HepG2 (cell line): Measurements from ENCODE around the gene CACHD1. TPM values are rescaled to one million over a fixed set of nuclear protein-coding genes. Genes with fewer than 3 reads are reported as not detected.
A peak's percentile ranks its signal among the peaks of the same experiment; 100 is the strongest.

Source experiments
- ATAC-seq: fragments of 200-7000 bp; cut with Tn5 transposase; 3 replicates; pipeline ENCODE4 v1.9.1; 2020; ENCODE audit warnings: mild to moderate bottlenecking, moderate library complexity
- BruUV-seq: library from RNA; stranded (reverse); fragments of 400-500 nt; replicated peaks from 2 replicates; lab custom pipeline; 2021; lab: Mats Ljungman, UMichigan
- CTCF ChIA-PET: fragments of 300-600 bp; formaldehyde crosslinking; extraction: SDS; loops from one replicate; lab custom pipeline; 2021; ENCODE audit warnings: low total read pairs, inconsistent platforms, low intra/inter-chr PET ratio; lab: Yijun Ruan, JAX
- POLR2A ChIA-PET: fragments of 350-600 bp; sonication (Branson Sonifier 250); formaldehyde crosslinking; loops from one replicate; lab custom pipeline; 2020; ENCODE audit warnings: antibody characterized with exemption, inconsistent platforms; lab: Yijun Ruan, JAX
- DNase-seq: peaks from one replicate; pipeline ENCODE4 v3.0.0-alpha.2; 2015; ENCODE audit warnings: low spot score
- FAIRE-seq: peaks from 3 replicates; lab custom pipeline; 2011; peaks lifted over from hg19 to GRCh38; lab: Jason Lieb, UNC
- H2AFZ ChIP-seq: one replicate; pipeline ENCODE4 v1.6.1; 2011; ENCODE audit warnings: low read length, inconsistent platforms
- H3K27ac ChIP-seq: fragments of 300-600 bp; 3 replicates; pipeline ENCODE4 v1.8.0; 2011; ENCODE audit warnings: mixed run types, mild to moderate bottlenecking, mixed read lengths, low read length, inconsistent platforms; ENCODE audit not compliant: insufficient read depth; ENCODE audit errors: extremely low read length
- H3K27me3 ChIP-seq, 2 experiments: fragments of 200-600 bp in 1 of 2; 2 replicates in 1 of 2; 3 replicates in 1 of 2; pipeline versions ENCODE4 v1.6.0 to v1.8.0; 2011; ENCODE audit warnings: low read length in 2 of 2, mild to moderate bottlenecking in 2 of 2, moderate library complexity in 2 of 2, inconsistent platforms in 1 of 2; ENCODE audit not compliant: insufficient read depth in 2 of 2, control insufficient read depth in 1 of 2
- H3K36me3 ChIP-seq, 2 experiments: fragments of 200-600 bp in 1 of 2; replicated peaks in 1 of 2; 2 replicates in 1 of 2; 3 replicates in 1 of 2; pipeline versions ENCODE4 v1.5.1 to v1.8.0; 2011; ENCODE audit warnings: low read length in 2 of 2, inconsistent platforms in 1 of 2; ENCODE audit not compliant: insufficient read depth in 2 of 2, control insufficient read depth in 1 of 2
- H3K4me1 ChIP-seq: 2 replicates; pipeline ENCODE4 v1.5.1; 2012; ENCODE audit warnings: low read length, inconsistent platforms; ENCODE audit not compliant: insufficient read depth
- H3K4me2 ChIP-seq: 2 replicates; pipeline ENCODE4 v1.6.0; 2011; ENCODE audit warnings: low read depth, low read length, inconsistent platforms
- H3K4me3 ChIP-seq, 3 experiments: fragments of 200-600 bp in 1 of 3; sonication (generic), shearing (Covaris generic) in 1 of 3; replicated peaks in 1 of 3; 2 replicates each; pipeline ENCODE4 v1.5.1; 2011 to 2016; ENCODE audit warnings: low read length in 3 of 3, inconsistent platforms in 2 of 3, low read depth in 2 of 3, mild to moderate bottlenecking in 2 of 3, control low read depth in 1 of 3, mixed read lengths in 1 of 3; ENCODE audit not compliant: insufficient read depth in 1 of 3
- H3K79me2 ChIP-seq: one replicate; pipeline ENCODE4 v1.6.1; 2011; ENCODE audit warnings: low read length, inconsistent platforms; ENCODE audit not compliant: insufficient read depth
- H3K9ac ChIP-seq: 2 replicates; pipeline ENCODE4 v1.6.0; 2011; ENCODE audit warnings: mild to moderate bottlenecking, low read depth, low read length, inconsistent platforms; ENCODE audit not compliant: insufficient read depth
- H3K9me3 ChIP-seq: 2 replicates; pipeline ENCODE4 v1.5.1; 2012; ENCODE audit warnings: mild to moderate bottlenecking, low read length
- H4K20me1 ChIP-seq: 2 replicates; pipeline ENCODE4 v1.6.0; 2011; ENCODE audit warnings: inconsistent platforms, mild to moderate bottlenecking, low read length, moderate library complexity; ENCODE audit not compliant: insufficient read depth
- FOXA1 ChIP-seq, 2 experiments: fragments of 450-650 bp in 1 of 2; sonication (generic) in 1 of 2; formaldehyde crosslinking in 1 of 2; IDR thresholded peaks; 2 replicates each; pipeline versions ENCODE4 v1.4.0 to v1.6.1; 2016 to 2020; ENCODE audit warnings: missing genetic modification reagents in 1 of 2
- HINFP ChIP-seq: sonication (generic); formaldehyde crosslinking; IDR thresholded peaks from 2 replicates; pipeline ENCODE4 v1.4.0; 2020; ENCODE audit warnings: low read depth, mild to moderate bottlenecking, missing genetic modification reagents
- LCORL ChIP-seq, 2 experiments: fragments of 450-650 bp in 1 of 2; sonication (generic) in 1 of 2; formaldehyde crosslinking in 1 of 2; IDR thresholded peaks; 2 replicates each; pipeline versions ENCODE4 v1.5.0 to v1.6.1; 2017 to 2020; ENCODE audit warnings: antibody characterized with exemption in 1 of 2, missing genetic modification reagents in 1 of 2
- MNT ChIP-seq: fragments of 450-650 bp; IDR thresholded peaks from 2 replicates; pipeline ENCODE4 v1.6.1; 2016
- SOX6 ChIP-seq, 2 experiments: fragments of 450-650 bp in 1 of 2; sonication (generic) in 1 of 2; formaldehyde crosslinking in 1 of 2; IDR thresholded peaks; 2 replicates each; pipeline versions ENCODE4 v1.4.0 to v1.6.1; 2017 to 2020; ENCODE audit warnings: antibody characterized with exemption in 1 of 2, mild to moderate bottlenecking in 1 of 2, missing genetic modification reagents in 1 of 2
- ZNF414 ChIP-seq: sonication (generic); formaldehyde crosslinking; IDR thresholded peaks from 2 replicates; pipeline ENCODE4 v1.5.0; 2020; ENCODE audit warnings: missing genetic modification reagents
- ZNF451 ChIP-seq: sonication (generic); formaldehyde crosslinking; IDR thresholded peaks from 2 replicates; pipeline ENCODE4 v1.5.0; 2020; ENCODE audit warnings: mild to moderate bottlenecking, missing genetic modification reagents
- WGBS: methylation state at CpG from one replicate; pipeline ENCODE4 v1.1.6; 2017; ENCODE audit warnings: low lambda C conversion rate; 5-methylcytosine and 5-hydroxymethylcytosine counted together
- in situ Hi-C: cut with HindIII; loops from 2 replicates; pipeline ENCODE4 v1.10.0; 2017; ENCODE audit warnings: low pct_unique_long_range_greater_than_20kb; ENCODE audit not compliant: extremely low pct_ligation_motif_present
- intact Hi-C: fragments of 100-400 bp; cut with micrococcal nuclease; formaldehyde crosslinking; loops from one replicate; pipeline ENCODE4 v1.10.0; 2022; ENCODE audit not compliant: unreplicated experiment
- polyA plus RNA-seq, 8 experiments: library from polyadenylated mRNA; depleted of rRNA in 3 of 8; stranded (reverse) in 7 of 8; unstranded in 1 of 8; fragments of >200 nt; fragmentation: Illumina TruSeq in 4 of 8; extraction: Trizol in 4 of 8; gene quantifications; 2 replicates each; pipeline versions ENCODE4 v1.2.1 to v1.2.3, GENCODE V29; 2011 to 2016; ENCODE audit warnings: low read depth in 4 of 8, missing spikeins in 1 of 8, mixed read lengths in 1 of 8; ENCODE audit not compliant: insufficient read depth in 1 of 8
- total RNA-seq, 5 experiments: library from RNA; depleted of rRNA; stranded (reverse); fragments of >200 nt; fragmentation: Illumina TruSeq; extraction: Trizol; gene quantifications; 2 replicates each; pipeline ENCODE4 v1.2.3, GENCODE V29; 2016; ENCODE audit warnings: low read depth in 1 of 5

Gene CACHD1
- total and polyA plus RNA-seq, 2 of the 13 experiments (the other 11 are each of a cell fraction or from before 2014, with no cell fraction given): 0.11 TPM; not detected in 1

GRCh38 chr1:64466033-64466432 is 3.9 kb upstream of the CACHD1 start:
- WGBS: 38% methylated on average over 7 of the region's 7 CpGs
- H3K27ac ChIP-seq: no peak overlapping the region
- no peak overlapping the region for H2AFZ ChIP-seq
- H3K27me3 ChIP-seq: peaks cover 6 to 29% of the 10 kb centered on the region in 2 experiments
- H4K20me1 ChIP-seq: no peaks in the 10 kb centered on the region
- no peak for DNase-seq
- no peak overlapping the region for H3K4me3 ChIP-seq
- no peak overlapping the region for H3K4me2 ChIP-seq
- TF ChIP-seq ZNF414 (CRISPR knock-in tag): no peak
- no peak for TF ChIP-seq FOXA1 (IDR thresholded peaks at IDR 0.05)
- no peak for TF ChIP-seq FOXA1 (CRISPR knock-in tag; IDR thresholded peaks at IDR 0.05)
- TF ChIP-seq LCORL (IDR thresholded peaks at IDR 0.05): no peak
- TF ChIP-seq LCORL (CRISPR knock-in tag; IDR thresholded peaks at IDR 0.05): no peak
- TF ChIP-seq MNT: peak; percentile 98
- TF ChIP-seq SOX6 (IDR thresholded peaks at IDR 0.05): no peak
- TF ChIP-seq SOX6 (CRISPR knock-in tag; IDR thresholded peaks at IDR 0.05): no peak
- no peak for TF ChIP-seq ZNF451 (CRISPR knock-in tag)
- TF ChIP-seq HINFP (CRISPR knock-in tag): no peak
- in situ Hi-C loops: no loop called here
- H3K79me2 ChIP-seq: no peaks in the 10 kb centered on the region
- H3K4me1 ChIP-seq: no peaks in the 10 kb centered on the region
- CTCF ChIA-PET: no interaction called here
- POLR2A ChIA-PET: no interaction called here
- ATAC-seq: no peak
- no peaks in the 10 kb centered on the region for H3K9me3 ChIP-seq
- no peak for FAIRE-seq
- no peak overlapping the region for H3K9ac ChIP-seq
- intact Hi-C loops: no loop called here
- BruUV-seq: no TSS peak
- no peaks in the 10 kb centered on the region for H3K36me3 ChIP-seq
